Hippocampal formation (tissue), 2 donors: ENCODE measurements around the gene ATAD2B.

Source experiments
- DNase-seq, 2 donors: peaks; one replicate each; lab custom pipeline; 2025; lab: John Stamatoyannopoulos, UW

The ATAD2B gene

DNA sequence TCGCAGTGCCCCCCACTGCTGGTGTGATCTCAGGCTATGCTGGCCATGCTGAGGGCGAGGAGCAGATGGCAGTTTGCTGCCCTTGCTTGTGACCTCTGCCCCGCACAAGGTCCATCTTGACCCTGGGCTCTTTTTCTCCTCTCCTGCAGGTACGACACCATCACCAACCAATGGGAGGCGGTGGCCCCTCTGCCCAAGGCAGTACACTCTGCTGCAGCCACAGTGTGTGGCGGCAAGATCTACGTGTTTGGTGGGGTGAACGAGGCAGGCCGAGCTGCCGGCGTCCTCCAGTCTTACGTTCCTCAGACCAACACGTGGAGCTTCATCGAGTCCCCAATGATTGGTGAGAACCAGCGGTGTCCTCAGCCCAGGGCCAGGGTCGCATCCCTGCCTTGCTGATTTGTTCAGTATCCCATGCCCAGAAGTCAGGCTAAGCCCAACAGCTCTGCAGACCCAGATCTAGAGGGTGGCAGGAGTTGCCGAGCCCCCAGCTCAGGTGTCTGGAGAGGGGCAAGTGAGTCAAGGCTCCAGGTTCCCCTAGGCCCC lies 223.8 kb downstream of the ATAD2B start:
- DNase-seq, result no peak

GRCh38 chr2:23700627-23701026 lies 226.3 kb downstream of the ATAD2B start:
- DNase-seq, result no peak

DNA sequence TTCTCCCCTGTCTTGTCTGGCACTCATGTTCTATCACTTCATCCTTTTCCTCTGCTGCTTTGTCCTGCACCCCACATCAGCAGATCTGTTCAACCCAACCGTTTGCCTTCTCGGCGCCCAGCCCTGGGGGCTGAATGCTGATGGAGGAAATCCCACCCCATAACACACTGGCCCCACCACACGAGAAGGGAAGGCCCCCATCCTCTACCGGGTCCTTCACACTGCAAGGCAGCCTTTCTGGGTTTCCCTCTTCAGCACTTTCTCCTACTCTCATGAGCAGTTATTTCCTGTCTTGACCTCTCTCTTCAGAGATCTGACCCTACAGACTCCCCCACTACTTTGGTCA lies 227.4 kb downstream of the ATAD2B start:
- no peak for DNase-seq

- no peak for DNase-seq
Measured at GRCh38 chr2:23698721-23699579, 228.0 kb downstream of the ATAD2B start.
